WTC11 (cell line): ENCODE data around the gene FHOD3. TPM values are rescaled to one million over a fixed set of nuclear protein-coding genes. Genes with fewer than 3 reads are reported as not detected.

Experiments used
- ATAC-seq: fragments of 200-7000 bp; cut with Tn5 transposase; 2 replicates; pipeline ENCODE4 v1.10.0; 2021; ENCODE audit warnings: mild to moderate bottlenecking, moderate library complexity
- CTCF ChIA-PET: fragments of 300-600 bp; sonication (Branson Sonifier 250); formaldehyde crosslinking; loops from one replicate; lab custom pipeline; 2021; ENCODE audit warnings: antibody characterized with exemption; lab: Charles Lee
- POLR2A ChIA-PET: fragments of 350-600 bp; sonication (Branson Sonifier 250); formaldehyde crosslinking; loops from one replicate; lab custom pipeline; 2021; ENCODE audit warnings: antibody characterized with exemption; lab: Charles Lee
- DNase-seq: peaks from one replicate; pipeline ENCODE4 v3.0.0; 2021; ENCODE audit warnings: low spot score
- H3K27ac Mint-ChIP-seq: 2 replicates; pipeline ENCODE4 v1.8.0; 2021; ENCODE audit warnings: mixed read lengths
- H3K27me3 Mint-ChIP-seq: 2 replicates; pipeline ENCODE4 v1.8.0; 2021; ENCODE audit warnings: low read depth, mild to moderate bottlenecking, moderate library complexity, mixed read lengths
- H3K36me3 Mint-ChIP-seq: 2 replicates; pipeline ENCODE4 v1.8.0; 2021; ENCODE audit warnings: mixed read lengths
- H3K4me1 Mint-ChIP-seq: 2 replicates; pipeline ENCODE4 v1.8.0; 2022; ENCODE audit warnings: mixed read lengths
- H3K4me3 Mint-ChIP-seq: 2 replicates; pipeline ENCODE4 v1.8.0; 2021; ENCODE audit warnings: mild to moderate bottlenecking, moderate library complexity, mixed read lengths
- H3K9me3 Mint-ChIP-seq: 2 replicates; pipeline ENCODE4 v1.8.0; 2021; ENCODE audit warnings: mixed read lengths
- EMX1 ChIP-seq: fragments of 250-450 bp; sonication (Bioruptor Pico); IDR thresholded peaks from 2 replicates; pipeline ENCODE4 v1.8.0; 2021; ENCODE audit warnings: mild to moderate bottlenecking
- FOXK1 ChIP-seq: sonication (generic); formaldehyde crosslinking; IDR thresholded peaks from 2 replicates; pipeline ENCODE4 v1.8.0; 2022; ENCODE audit warnings: mild to moderate bottlenecking, moderate library complexity, missing genetic modification reagents
- NFYB ChIP-seq: sonication (generic); formaldehyde crosslinking; conservative IDR thresholded peaks from 2 replicates; pipeline ENCODE4 v1.8.0; 2022; ENCODE audit warnings: low read depth, missing genetic modification reagents
- ZNF138 ChIP-seq: sonication (generic); formaldehyde crosslinking; conservative IDR thresholded peaks from 2 replicates; pipeline ENCODE4 v1.8.1; 2022; ENCODE audit warnings: mild to moderate bottlenecking, moderate library complexity, missing genetic modification reagents
- ZNF232 ChIP-seq: sonication (generic); formaldehyde crosslinking; IDR thresholded peaks from 2 replicates; pipeline ENCODE4 v1.8.0; 2022; ENCODE audit warnings: mild to moderate bottlenecking, missing genetic modification reagents
- ZNF396 ChIP-seq: fragments of 250-450 bp; sonication (Bioruptor Pico); IDR thresholded peaks from 2 replicates; pipeline ENCODE4 v1.8.0; 2021; ENCODE audit warnings: mild to moderate bottlenecking, moderate library complexity, borderline replicate concordance
- ZNF671 ChIP-seq: fragments of 250-450 bp; sonication (Bioruptor Pico); IDR thresholded peaks from 2 replicates; pipeline ENCODE4 v1.8.0; 2021; ENCODE audit warnings: mild to moderate bottlenecking
- total RNA-seq: library from RNA; stranded (reverse); gene quantifications from 3 replicates; pipeline ENCODE4 v1.2.3, GENCODE V29; 2021
- TF ChIP-seq, protein P1 (sequence below): sonication (generic); formaldehyde crosslinking; IDR thresholded peaks from 2 replicates; pipeline ENCODE4 v1.8.1; 2022; ENCODE audit warnings: mild to moderate bottlenecking, missing genetic modification reagents, moderate library complexity, borderline replicate concordance
- TF ChIP-seq, protein P2 (sequence below): fragments of 250-450 bp; sonication (Bioruptor Pico); IDR thresholded peaks from 2 replicates; pipeline ENCODE4 v1.8.0; 2021; ENCODE audit warnings: mild to moderate bottlenecking
- TF ChIP-seq, protein P3 (sequence below): sonication (generic); formaldehyde crosslinking; IDR thresholded peaks from 2 replicates; pipeline ENCODE4 v1.8.0; 2022; ENCODE audit warnings: missing genetic modification reagents
- TF ChIP-seq, protein P4 (sequence below): sonication (generic); formaldehyde crosslinking; IDR thresholded peaks from 2 replicates; pipeline ENCODE4 v1.8.1; 2022; ENCODE audit warnings: missing genetic modification reagents, borderline replicate concordance
- TF ChIP-seq, protein P5 (sequence below): fragments of 250-450 bp; sonication (Bioruptor Pico); IDR thresholded peaks from 2 replicates; pipeline ENCODE4 v1.9.0; 2021; ENCODE audit warnings: mild to moderate bottlenecking, borderline replicate concordance

The FHOD3 gene
- total RNA-seq, 1 experiment from 2014 or later: 3.8 TPM

DNA sequence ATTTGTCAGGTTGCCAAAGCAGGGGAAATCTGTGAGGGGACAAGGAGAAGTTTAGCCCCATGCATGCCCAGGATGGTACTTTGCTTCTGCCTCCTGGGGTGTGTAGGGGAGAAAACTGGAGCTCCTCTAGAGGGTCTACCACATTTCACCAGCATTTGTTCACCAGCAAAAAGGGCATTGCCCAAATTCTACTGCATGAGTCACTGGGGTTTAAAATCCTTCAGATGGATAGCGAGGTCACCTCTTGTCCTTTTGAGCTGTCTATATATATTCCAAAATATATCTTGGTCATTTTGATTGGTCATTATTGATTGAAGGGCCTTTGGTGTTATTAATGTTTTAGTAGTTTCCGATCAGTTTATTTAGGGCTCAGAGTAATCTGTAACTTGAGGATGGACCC lies 18.7 kb downstream of the FHOD3 start:
- no peak overlapping the region for H3K27ac Mint-ChIP-seq
- no peak overlapping the region for H3K4me3 Mint-ChIP-seq
- ChIA-PET POLR2A (no interaction called here), CTCF (interaction anchor here (1.4 kb wide), 1 partner anchor 372 kb away, joined by 4 read pairs; no protein-coding TSS in a partner anchor)
- DNase-seq (no peak), ATAC-seq (no peak)
- H3K9me3 Mint-ChIP-seq: peaks cover 25% of the 10 kb centered on the region
- TF ChIP-seq, protein P1, sequence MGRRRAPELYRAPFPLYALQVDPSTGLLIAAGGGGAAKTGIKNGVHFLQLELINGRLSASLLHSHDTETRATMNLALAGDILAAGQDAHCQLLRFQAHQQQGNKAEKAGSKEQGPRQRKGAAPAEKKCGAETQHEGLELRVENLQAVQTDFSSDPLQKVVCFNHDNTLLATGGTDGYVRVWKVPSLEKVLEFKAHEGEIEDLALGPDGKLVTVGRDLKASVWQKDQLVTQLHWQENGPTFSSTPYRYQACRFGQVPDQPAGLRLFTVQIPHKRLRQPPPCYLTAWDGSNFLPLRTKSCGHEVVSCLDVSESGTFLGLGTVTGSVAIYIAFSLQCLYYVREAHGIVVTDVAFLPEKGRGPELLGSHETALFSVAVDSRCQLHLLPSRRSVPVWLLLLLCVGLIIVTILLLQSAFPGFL (CRISPR knock-in tag): no peak
- TF ChIP-seq ZNF671 (CRISPR knock-in tag) (no peak), FOXK1 (CRISPR knock-in tag) (no peak), ZNF232 (no peak)
- TF ChIP-seq, protein P2, sequence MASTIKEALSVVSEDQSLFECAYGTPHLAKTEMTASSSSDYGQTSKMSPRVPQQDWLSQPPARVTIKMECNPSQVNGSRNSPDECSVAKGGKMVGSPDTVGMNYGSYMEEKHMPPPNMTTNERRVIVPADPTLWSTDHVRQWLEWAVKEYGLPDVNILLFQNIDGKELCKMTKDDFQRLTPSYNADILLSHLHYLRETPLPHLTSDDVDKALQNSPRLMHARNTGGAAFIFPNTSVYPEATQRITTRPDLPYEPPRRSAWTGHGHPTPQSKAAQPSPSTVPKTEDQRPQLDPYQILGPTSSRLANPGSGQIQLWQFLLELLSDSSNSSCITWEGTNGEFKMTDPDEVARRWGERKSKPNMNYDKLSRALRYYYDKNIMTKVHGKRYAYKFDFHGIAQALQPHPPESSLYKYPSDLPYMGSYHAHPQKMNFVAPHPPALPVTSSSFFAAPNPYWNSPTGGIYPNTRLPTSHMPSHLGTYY: no peak
- peaks cover 5% of the 10 kb centered on the region for H3K27me3 Mint-ChIP-seq
- H3K36me3 Mint-ChIP-seq: peaks cover 13% of the 10 kb centered on the region
- H3K4me1 Mint-ChIP-seq: no peaks in the 10 kb centered on the region

DNA sequence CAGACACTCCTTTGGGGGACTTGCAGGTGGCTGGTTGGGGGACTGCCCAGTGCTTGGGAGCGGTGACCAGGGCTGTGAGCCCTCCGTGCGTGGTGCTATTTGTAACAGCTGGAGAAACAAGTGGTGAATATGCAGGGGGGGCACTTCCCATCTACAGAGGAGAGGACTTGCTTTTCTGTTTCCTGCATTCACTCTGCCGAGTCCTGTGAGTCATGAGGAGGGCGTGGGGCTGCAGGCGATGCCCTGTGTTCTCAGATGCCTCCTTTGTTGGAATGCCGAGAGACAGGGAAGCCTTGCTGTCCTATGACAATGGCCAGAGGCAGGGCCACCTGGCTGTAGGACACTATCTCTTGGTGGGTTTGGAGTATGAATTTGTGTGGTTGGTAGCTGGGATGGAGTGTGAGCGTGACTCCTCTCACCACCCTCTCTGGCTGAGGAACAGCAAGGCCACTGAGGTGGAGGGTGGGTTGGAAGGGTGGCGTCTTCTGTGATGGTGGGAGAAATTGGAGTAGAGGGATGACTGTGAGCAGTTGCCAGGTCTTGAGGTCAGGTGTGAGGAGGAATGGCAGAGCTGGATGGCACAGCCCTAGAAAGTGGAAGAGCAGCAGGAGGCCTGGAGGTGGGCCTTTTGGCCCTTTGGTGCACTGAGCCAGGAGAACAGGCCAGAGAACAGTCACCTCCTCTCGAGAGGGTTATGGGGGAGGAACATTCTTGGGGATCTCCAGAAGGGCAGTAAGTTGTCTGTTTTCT lies 24.3 kb downstream of the FHOD3 start:
- peaks cover 3% of the 10 kb centered on the region for H3K4me1 Mint-ChIP-seq
- no peak for DNase-seq
- POLR2A ChIA-PET: no interaction called here
- H3K27me3 Mint-ChIP-seq: peaks cover 5% of the 10 kb centered on the region
- peaks cover 13% of the 10 kb centered on the region for H3K36me3 Mint-ChIP-seq
- H3K27ac Mint-ChIP-seq: no peak overlapping the region
- H3K4me3 Mint-ChIP-seq: no peak overlapping the region
- TF ChIP-seq, protein P3, sequence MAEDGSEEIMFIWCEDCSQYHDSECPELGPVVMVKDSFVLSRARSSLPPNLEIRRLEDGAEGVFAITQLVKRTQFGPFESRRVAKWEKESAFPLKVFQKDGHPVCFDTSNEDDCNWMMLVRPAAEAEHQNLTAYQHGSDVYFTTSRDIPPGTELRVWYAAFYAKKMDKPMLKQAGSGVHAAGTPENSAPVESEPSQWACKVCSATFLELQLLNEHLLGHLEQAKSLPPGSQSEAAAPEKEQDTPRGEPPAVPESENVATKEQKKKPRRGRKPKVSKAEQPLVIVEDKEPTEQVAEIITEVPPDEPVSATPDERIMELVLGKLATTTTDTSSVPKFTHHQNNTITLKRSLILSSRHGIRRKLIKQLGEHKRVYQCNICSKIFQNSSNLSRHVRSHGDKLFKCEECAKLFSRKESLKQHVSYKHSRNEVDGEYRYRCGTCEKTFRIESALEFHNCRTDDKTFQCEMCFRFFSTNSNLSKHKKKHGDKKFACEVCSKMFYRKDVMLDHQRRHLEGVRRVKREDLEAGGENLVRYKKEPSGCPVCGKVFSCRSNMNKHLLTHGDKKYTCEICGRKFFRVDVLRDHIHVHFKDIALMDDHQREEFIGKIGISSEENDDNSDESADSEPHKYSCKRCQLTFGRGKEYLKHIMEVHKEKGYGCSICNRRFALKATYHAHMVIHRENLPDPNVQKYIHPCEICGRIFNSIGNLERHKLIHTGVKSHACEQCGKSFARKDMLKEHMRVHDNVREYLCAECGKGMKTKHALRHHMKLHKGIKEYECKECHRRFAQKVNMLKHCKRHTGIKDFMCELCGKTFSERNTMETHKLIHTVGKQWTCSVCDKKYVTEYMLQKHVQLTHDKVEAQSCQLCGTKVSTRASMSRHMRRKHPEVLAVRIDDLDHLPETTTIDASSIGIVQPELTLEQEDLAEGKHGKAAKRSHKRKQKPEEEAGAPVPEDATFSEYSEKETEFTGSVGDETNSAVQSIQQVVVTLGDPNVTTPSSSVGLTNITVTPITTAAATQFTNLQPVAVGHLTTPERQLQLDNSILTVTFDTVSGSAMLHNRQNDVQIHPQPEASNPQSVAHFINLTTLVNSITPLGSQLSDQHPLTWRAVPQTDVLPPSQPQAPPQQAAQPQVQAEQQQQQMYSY (CRISPR knock-in tag): no peak
- TF ChIP-seq, protein P4, sequence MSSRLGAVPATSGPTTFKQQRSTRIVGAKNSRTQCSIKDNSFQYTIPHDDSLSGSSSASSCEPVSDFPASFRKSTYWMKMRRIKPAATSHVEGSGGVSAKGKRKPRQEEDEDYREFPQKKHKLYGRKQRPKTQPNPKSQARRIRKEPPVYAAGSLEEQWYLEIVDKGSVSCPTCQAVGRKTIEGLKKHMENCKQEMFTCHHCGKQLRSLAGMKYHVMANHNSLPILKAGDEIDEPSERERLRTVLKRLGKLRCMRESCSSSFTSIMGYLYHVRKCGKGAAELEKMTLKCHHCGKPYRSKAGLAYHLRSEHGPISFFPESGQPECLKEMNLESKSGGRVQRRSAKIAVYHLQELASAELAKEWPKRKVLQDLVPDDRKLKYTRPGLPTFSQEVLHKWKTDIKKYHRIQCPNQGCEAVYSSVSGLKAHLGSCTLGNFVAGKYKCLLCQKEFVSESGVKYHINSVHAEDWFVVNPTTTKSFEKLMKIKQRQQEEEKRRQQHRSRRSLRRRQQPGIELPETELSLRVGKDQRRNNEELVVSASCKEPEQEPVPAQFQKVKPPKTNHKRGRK: no peak
- TF ChIP-seq, protein P5, sequence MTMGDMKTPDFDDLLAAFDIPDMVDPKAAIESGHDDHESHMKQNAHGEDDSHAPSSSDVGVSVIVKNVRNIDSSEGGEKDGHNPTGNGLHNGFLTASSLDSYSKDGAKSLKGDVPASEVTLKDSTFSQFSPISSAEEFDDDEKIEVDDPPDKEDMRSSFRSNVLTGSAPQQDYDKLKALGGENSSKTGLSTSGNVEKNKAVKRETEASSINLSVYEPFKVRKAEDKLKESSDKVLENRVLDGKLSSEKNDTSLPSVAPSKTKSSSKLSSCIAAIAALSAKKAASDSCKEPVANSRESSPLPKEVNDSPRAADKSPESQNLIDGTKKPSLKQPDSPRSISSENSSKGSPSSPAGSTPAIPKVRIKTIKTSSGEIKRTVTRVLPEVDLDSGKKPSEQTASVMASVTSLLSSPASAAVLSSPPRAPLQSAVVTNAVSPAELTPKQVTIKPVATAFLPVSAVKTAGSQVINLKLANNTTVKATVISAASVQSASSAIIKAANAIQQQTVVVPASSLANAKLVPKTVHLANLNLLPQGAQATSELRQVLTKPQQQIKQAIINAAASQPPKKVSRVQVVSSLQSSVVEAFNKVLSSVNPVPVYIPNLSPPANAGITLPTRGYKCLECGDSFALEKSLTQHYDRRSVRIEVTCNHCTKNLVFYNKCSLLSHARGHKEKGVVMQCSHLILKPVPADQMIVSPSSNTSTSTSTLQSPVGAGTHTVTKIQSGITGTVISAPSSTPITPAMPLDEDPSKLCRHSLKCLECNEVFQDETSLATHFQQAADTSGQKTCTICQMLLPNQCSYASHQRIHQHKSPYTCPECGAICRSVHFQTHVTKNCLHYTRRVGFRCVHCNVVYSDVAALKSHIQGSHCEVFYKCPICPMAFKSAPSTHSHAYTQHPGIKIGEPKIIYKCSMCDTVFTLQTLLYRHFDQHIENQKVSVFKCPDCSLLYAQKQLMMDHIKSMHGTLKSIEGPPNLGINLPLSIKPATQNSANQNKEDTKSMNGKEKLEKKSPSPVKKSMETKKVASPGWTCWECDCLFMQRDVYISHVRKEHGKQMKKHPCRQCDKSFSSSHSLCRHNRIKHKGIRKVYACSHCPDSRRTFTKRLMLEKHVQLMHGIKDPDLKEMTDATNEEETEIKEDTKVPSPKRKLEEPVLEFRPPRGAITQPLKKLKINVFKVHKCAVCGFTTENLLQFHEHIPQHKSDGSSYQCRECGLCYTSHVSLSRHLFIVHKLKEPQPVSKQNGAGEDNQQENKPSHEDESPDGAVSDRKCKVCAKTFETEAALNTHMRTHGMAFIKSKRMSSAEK (CRISPR knock-in tag): no peak
- no peak for TF ChIP-seq ZNF138 (CRISPR knock-in tag)
- TF ChIP-seq NFYB (CRISPR knock-in tag): no peak
- no peak for TF ChIP-seq ZNF396 (CRISPR knock-in tag)
- no peak for TF ChIP-seq EMX1 (CRISPR knock-in tag)
- peaks cover 25% of the 10 kb centered on the region for H3K9me3 Mint-ChIP-seq
- ATAC-seq: no peak
- CTCF ChIA-PET: no interaction called here
